ENCODE measurements around the gene CNTNAP2.
"Not testable (repeated sequence)": the region's sequence is repeated elsewhere in the genome, so short reads cannot be mapped to it uniquely, and the experiment has no call there.

Gene CNTNAP2

GRCh38 chr7:148303295-148304082 lies 2186.9 kb downstream of the CNTNAP2 start:
- DNase-seq = no peak

GRCh38 chr7:148304083-148304335 lies 2187.4 kb downstream of the CNTNAP2 start:
- no peak for DNase-seq

GRCh38 chr7:148304456-148304855 lies 2187.9 kb downstream of the CNTNAP2 start:
- no peak for DNase-seq

- no peak for DNase-seq
These were observed 2190.2 kb downstream of the CNTNAP2 start for GRCh38 chr7:148306759-148307158.

- no peak for DNase-seq
These were observed 2201.7 kb downstream of the CNTNAP2 start for GRCh38 chr7:148318102-148318811.

- no peak for DNase-seq
These were observed 2202.2 kb downstream of the CNTNAP2 start for GRCh38 chr7:148318838-148319237.

- no peak for DNase-seq
These were observed 2202.8 kb downstream of the CNTNAP2 start for GRCh38 chr7:148319316-148319808.

GRCh38 chr7:148325208-148325607 lies 2208.6 kb downstream of the CNTNAP2 start:
- DNase-seq = no peak

- DNase-seq = no peak
These were observed 2210.8 kb downstream of the CNTNAP2 start for GRCh38 chr7:148327379-148327778.

- DNase-seq = no peak
These were observed 2212.3 kb downstream of the CNTNAP2 start for GRCh38 chr7:148328906-148329305.

GRCh38 chr7:148330124-148330818 lies 2213.7 kb downstream of the CNTNAP2 start:
- no peak for DNase-seq

- DNase-seq = no peak
These were observed 2214.2 kb downstream of the CNTNAP2 start for GRCh38 chr7:148330822-148331221.

- DNase-seq = not testable (repeated sequence)
These were observed 2214.9 kb downstream of the CNTNAP2 start for GRCh38 chr7:148331456-148331855.

GRCh38 chr7:148332191-148333186 lies 2215.9 kb downstream of the CNTNAP2 start:
- no peak for DNase-seq

GRCh38 chr7:148334441-148334956 lies 2217.9 kb downstream of the CNTNAP2 start:
- no peak for DNase-seq

- DNase-seq = no peak
These were observed 2218.5 kb downstream of the CNTNAP2 start for GRCh38 chr7:148334959-148335577.

GRCh38 chr7:148335790-148336189 lies 2219.2 kb downstream of the CNTNAP2 start:
- DNase-seq = no peak

- no peak for DNase-seq
These were observed 2219.8 kb downstream of the CNTNAP2 start for GRCh38 chr7:148336411-148336810.

- DNase-seq = no peak
These were observed 2220.8 kb downstream of the CNTNAP2 start for GRCh38 chr7:148337246-148337965.

GRCh38 chr7:148337995-148338747 lies 2221.6 kb downstream of the CNTNAP2 start:
- no peak for DNase-seq
